HepG2 (cell line): Measurements from ENCODE around the gene NUBP2. TPM values are rescaled to one million over a fixed set of nuclear protein-coding genes. Genes with fewer than 3 reads are reported as not detected.

ENCODE experiments used
- ARNT2 ChIP-seq: sonication (generic); formaldehyde crosslinking; IDR thresholded peaks from 2 replicates; pipeline ENCODE4 v1.8.0; 2022; ENCODE audit warnings: mild to moderate bottlenecking, low read depth, missing genetic modification reagents, moderate library complexity
- BHLHE40 ChIP-seq: IDR thresholded peaks from 2 replicates; pipeline ENCODE4 v1.6.1; 2011; ENCODE audit warnings: low read length, improper control_type of control experiment
- CBFB ChIP-seq: sonication (generic); formaldehyde crosslinking; IDR thresholded peaks from 2 replicates; pipeline ENCODE4 v1.4.0; 2020; ENCODE audit warnings: missing genetic modification reagents
- EEA1 ChIP-seq: sonication (generic); formaldehyde crosslinking; IDR thresholded peaks from 2 replicates; pipeline ENCODE4 v1.5.1; 2020; ENCODE audit warnings: mild to moderate bottlenecking, missing genetic modification reagents, borderline replicate concordance
- ETV5 ChIP-seq: IDR thresholded peaks from 2 replicates; pipeline ENCODE4 v1.6.1; 2018; ENCODE audit warnings: missing biosample characterization, missing genetic modification reagents, inconsistent platforms, borderline replicate concordance
- KLF9 ChIP-seq: IDR thresholded peaks from 2 replicates; pipeline ENCODE4 v1.6.1; 2016; ENCODE audit warnings: low read depth
- SATB2 ChIP-seq: sonication (generic); formaldehyde crosslinking; IDR thresholded peaks from 2 replicates; pipeline ENCODE4 v1.5.0; 2020; ENCODE audit warnings: missing genetic modification reagents
- SNAI1 ChIP-seq: sonication (generic); formaldehyde crosslinking; IDR thresholded peaks from 2 replicates; pipeline ENCODE4 v1.5.0; 2020; ENCODE audit warnings: mild to moderate bottlenecking, missing genetic modification reagents, borderline replicate concordance
- TBX2 ChIP-seq: sonication (generic); formaldehyde crosslinking; IDR thresholded peaks from 2 replicates; pipeline ENCODE4 v1.5.0; 2020; ENCODE audit warnings: missing genetic modification reagents, mild to moderate bottlenecking, borderline replicate concordance
- TOE1 ChIP-seq: sonication (generic); formaldehyde crosslinking; IDR thresholded peaks from 2 replicates; pipeline ENCODE4 v1.4.0; 2020; ENCODE audit warnings: mild to moderate bottlenecking, missing genetic modification reagents
- ZBTB7B ChIP-seq: sonication (generic); formaldehyde crosslinking; IDR thresholded peaks from 2 replicates; pipeline ENCODE4 v1.4.0; 2020; ENCODE audit warnings: missing genetic modification reagents
- ZNF274 ChIP-seq: sonication (generic); formaldehyde crosslinking; IDR thresholded peaks from 2 replicates; pipeline ENCODE4 v1.5.1; 2020; ENCODE audit warnings: mild to moderate bottlenecking, missing genetic modification reagents
- ZNF354B ChIP-seq: sonication (generic); formaldehyde crosslinking; IDR thresholded peaks from 2 replicates; pipeline ENCODE4 v1.8.0; 2022; ENCODE audit warnings: mild to moderate bottlenecking, missing genetic modification reagents
- ZNF792 ChIP-seq: IDR thresholded peaks from 2 replicates; pipeline ENCODE4 v1.6.1; 2016
- polyA plus RNA-seq, 8 experiments: library from polyadenylated mRNA; depleted of rRNA in 3 of 8; stranded (reverse) in 7 of 8; unstranded in 1 of 8; fragments of >200 nt; fragmentation: Illumina TruSeq in 4 of 8; extraction: Trizol in 4 of 8; gene quantifications; 2 replicates each; pipeline versions ENCODE4 v1.2.1 to v1.2.3, GENCODE V29; 2011 to 2016; ENCODE audit warnings: low read depth in 4 of 8, missing spikeins in 1 of 8, mixed read lengths in 1 of 8; ENCODE audit not compliant: insufficient read depth in 1 of 8
- total RNA-seq, 5 experiments: library from RNA; depleted of rRNA; stranded (reverse); fragments of >200 nt; fragmentation: Illumina TruSeq; extraction: Trizol; gene quantifications; 2 replicates each; pipeline ENCODE4 v1.2.3, GENCODE V29; 2016; ENCODE audit warnings: low read depth in 1 of 5
- TF ChIP-seq, protein P1 (sequence below): sonication (generic); IDR thresholded peaks from 2 replicates; pipeline ENCODE4 v1.6.1; 2016; ENCODE audit warnings: low read depth, borderline replicate concordance
- TF ChIP-seq, protein P2 (sequence below): sonication (generic); formaldehyde crosslinking; IDR thresholded peaks from 2 replicates; pipeline ENCODE4 v1.5.0; 2020; ENCODE audit warnings: missing genetic modification reagents, mild to moderate bottlenecking, borderline replicate concordance
- TF ChIP-seq, protein P3 (sequence below): sonication (generic); formaldehyde crosslinking; IDR thresholded peaks from 2 replicates; pipeline ENCODE4 v1.4.0; 2020; ENCODE audit warnings: missing genetic modification reagents, borderline replicate concordance
- TF ChIP-seq, protein P4 (sequence below): sonication (generic); formaldehyde crosslinking; IDR thresholded peaks from 2 replicates; pipeline ENCODE4 v1.5.0; 2020; ENCODE audit warnings: mild to moderate bottlenecking, missing genetic modification reagents
- TF ChIP-seq, protein P5 (sequence below): sonication (generic); formaldehyde crosslinking; IDR thresholded peaks from 2 replicates; pipeline ENCODE4 v1.9.0; 2021; ENCODE audit warnings: missing genetic modification reagents, borderline replicate concordance
- TF ChIP-seq, protein P6 (sequence below): sonication (generic); formaldehyde crosslinking; IDR thresholded peaks from 2 replicates; pipeline ENCODE4 v1.4.0; 2020; ENCODE audit warnings: missing genetic modification reagents, mild to moderate bottlenecking, borderline replicate concordance

NUBP2 gene
- total and polyA plus RNA-seq, 2 of the 13 experiments (the other 11 are each of a cell fraction or from before 2014, with no cell fraction given) = 25.7 to 61.5 TPM

DNA sequence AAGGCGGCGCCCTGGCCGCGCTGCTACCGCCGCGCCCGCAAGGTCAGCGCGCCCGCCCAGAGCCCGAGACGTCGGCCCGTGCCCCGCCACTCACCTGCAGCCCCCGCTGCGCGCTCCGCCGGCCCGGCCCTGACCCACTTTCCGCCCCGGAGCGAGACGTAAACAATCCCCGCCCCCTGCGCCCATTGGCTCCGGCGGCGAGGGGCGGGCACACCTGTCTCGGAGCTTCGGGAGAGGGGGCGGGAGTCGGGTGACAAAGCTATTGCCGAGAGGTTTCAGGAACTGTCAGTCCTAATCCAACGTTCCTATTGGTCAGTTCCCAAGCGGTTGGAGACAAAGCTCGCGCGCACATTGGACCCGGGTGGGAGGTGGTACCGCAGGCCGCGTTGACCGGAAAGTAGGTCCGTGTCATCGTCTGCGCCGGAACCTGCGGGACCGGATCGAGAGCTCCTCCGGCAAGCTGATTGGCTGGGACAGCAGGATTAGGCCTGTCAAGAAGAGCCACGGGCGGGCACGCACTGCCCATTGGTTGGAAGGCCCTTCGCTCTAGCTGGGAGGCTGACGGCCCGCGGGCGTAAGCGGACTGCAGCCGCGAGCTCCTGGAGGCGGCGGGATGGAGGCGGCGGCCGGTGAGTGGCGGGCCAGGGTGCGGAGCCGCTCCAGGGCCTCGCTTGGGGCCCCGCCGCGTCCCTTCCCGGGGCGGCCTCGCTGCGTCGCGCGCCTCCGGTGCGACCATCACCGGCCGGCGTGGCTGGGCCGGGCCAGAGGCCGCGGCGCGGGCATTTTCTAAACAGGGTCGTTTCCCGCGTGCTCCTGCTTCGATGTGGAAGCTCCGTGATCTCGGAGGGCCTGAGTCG is at the start of gene NUBP2, which contains the start of gene SPSB3 (continued):
- TF ChIP-seq, protein P1, sequence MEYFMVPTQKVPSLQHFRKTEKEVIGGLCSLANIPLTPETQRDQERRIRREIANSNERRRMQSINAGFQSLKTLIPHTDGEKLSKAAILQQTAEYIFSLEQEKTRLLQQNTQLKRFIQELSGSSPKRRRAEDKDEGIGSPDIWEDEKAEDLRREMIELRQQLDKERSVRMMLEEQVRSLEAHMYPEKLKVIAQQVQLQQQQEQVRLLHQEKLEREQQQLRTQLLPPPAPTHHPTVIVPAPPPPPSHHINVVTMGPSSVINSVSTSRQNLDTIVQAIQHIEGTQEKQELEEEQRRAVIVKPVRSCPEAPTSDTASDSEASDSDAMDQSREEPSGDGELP = no peak
- TF ChIP-seq ETV5 (CRISPR knock-in tag) (peak; percentile 47), CBFB (CRISPR knock-in tag) (peak; percentile 53; the same call in 1 of the 2 replicates), EEA1 (no peak), BHLHE40 (no peak), SNAI1 (CRISPR knock-in tag) (no peak), ZBTB7B (no peak), KLF9 (no peak), ZNF354B (CRISPR knock-in tag) (no peak), ZNF792 (CRISPR knock-in tag) (peak; percentile 31; the same call in 1 of the 2 replicates), ZNF274 (CRISPR knock-in tag) (no peak), SATB2 (CRISPR knock-in tag) (no peak), TBX2 (CRISPR knock-in tag) (peak; percentile 37; the same call in 1 of the 2 replicates), ARNT2 (no peak), TOE1 (no peak)
- TF ChIP-seq, protein P2, sequence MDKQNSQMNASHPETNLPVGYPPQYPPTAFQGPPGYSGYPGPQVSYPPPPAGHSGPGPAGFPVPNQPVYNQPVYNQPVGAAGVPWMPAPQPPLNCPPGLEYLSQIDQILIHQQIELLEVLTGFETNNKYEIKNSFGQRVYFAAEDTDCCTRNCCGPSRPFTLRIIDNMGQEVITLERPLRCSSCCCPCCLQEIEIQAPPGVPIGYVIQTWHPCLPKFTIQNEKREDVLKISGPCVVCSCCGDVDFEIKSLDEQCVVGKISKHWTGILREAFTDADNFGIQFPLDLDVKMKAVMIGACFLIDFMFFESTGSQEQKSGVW (CRISPR knock-in tag) = no peak
- TF ChIP-seq, protein P3, sequence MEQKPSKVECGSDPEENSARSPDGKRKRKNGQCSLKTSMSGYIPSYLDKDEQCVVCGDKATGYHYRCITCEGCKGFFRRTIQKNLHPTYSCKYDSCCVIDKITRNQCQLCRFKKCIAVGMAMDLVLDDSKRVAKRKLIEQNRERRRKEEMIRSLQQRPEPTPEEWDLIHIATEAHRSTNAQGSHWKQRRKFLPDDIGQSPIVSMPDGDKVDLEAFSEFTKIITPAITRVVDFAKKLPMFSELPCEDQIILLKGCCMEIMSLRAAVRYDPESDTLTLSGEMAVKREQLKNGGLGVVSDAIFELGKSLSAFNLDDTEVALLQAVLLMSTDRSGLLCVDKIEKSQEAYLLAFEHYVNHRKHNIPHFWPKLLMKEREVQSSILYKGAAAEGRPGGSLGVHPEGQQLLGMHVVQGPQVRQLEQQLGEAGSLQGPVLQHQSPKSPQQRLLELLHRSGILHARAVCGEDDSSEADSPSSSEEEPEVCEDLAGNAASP (CRISPR knock-in tag) = peak; percentile 16; the same call in 1 of the 2 replicates
- TF ChIP-seq, protein P4, sequence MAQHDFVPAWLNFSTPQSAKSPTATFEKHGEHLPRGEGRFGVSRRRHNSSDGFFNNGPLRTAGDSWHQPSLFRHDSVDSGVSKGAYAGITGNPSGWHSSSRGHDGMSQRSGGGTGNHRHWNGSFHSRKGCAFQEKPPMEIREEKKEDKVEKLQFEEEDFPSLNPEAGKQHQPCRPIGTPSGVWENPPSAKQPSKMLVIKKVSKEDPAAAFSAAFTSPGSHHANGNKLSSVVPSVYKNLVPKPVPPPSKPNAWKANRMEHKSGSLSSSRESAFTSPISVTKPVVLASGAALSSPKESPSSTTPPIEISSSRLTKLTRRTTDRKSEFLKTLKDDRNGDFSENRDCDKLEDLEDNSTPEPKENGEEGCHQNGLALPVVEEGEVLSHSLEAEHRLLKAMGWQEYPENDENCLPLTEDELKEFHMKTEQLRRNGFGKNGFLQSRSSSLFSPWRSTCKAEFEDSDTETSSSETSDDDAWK = no peak
- TF ChIP-seq, protein P5, sequence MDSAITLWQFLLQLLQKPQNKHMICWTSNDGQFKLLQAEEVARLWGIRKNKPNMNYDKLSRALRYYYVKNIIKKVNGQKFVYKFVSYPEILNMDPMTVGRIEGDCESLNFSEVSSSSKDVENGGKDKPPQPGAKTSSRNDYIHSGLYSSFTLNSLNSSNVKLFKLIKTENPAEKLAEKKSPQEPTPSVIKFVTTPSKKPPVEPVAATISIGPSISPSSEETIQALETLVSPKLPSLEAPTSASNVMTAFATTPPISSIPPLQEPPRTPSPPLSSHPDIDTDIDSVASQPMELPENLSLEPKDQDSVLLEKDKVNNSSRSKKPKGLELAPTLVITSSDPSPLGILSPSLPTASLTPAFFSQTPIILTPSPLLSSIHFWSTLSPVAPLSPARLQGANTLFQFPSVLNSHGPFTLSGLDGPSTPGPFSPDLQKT = no peak
- TF ChIP-seq, protein P6, sequence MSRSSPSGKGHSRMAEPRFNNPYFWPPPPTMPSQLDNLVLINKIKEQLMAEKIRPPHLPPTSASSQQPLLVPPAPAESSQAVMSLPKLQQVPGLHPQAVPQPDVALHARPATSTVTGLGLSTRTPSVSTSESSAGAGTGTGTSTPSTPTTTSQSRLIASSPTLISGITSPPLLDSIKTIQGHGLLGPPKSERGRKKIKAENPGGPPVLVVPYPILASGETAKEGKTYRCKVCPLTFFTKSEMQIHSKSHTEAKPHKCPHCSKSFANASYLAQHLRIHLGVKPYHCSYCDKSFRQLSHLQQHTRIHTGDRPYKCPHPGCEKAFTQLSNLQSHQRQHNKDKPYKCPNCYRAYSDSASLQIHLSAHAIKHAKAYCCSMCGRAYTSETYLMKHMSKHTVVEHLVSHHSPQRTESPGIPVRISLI (CRISPR knock-in tag) = no peak
